Stimulated activated CD8-positive, alpha-beta memory T cell treated with anti-CD3 and anti-CD28 coated beads, Interleukin-15, amount 100 ng/mL, for 4 hours (primary cell): ENCODE results near the gene TRABD2B.
"Not testable (repeated sequence)": the region's sequence is repeated elsewhere in the genome, so short reads cannot be mapped to it uniquely, and the experiment has no call there.

ENCODE experiments used
- DNase-seq, 2 donors: peaks; one replicate each; pipeline ENCODE4 v3.0.0-alpha.2; 2020; ENCODE audit warnings: low read depth in 2 of 2

TRABD2B gene

GRCh38 chr1:47967864-47968555 is 29.2 kb downstream of the TRABD2B start:
- no peak for DNase-seq

GRCh38 chr1:47965816-47966215 is 31.4 kb downstream of the TRABD2B start:
- no peak for DNase-seq

GRCh38 chr1:47964636-47965035 is 32.5 kb downstream of the TRABD2B start:
- no peak for DNase-seq

GRCh38 chr1:47963568-47964358 is 33.4 kb downstream of the TRABD2B start:
- DNase-seq = no peak

GRCh38 chr1:47962750-47963492 is 34.3 kb downstream of the TRABD2B start:
- no peak for DNase-seq

GRCh38 chr1:47961835-47962234 is 35.4 kb downstream of the TRABD2B start:
- DNase-seq = not testable (repeated sequence)

GRCh38 chr1:47956491-47956890 is 40.7 kb downstream of the TRABD2B start:
- DNase-seq = not testable (repeated sequence)

GRCh38 chr1:47953661-47954060 is 43.5 kb downstream of the TRABD2B start:
- DNase-seq = no peak

- no peak for DNase-seq
Measured at GRCh38 chr1:47951545-47952235, 45.5 kb downstream of the TRABD2B start.

- DNase-seq = no peak
Measured at GRCh38 chr1:47951026-47951425, 46.2 kb downstream of the TRABD2B start.

- no peak for DNase-seq
Measured at GRCh38 chr1:47950471-47950870, 46.7 kb downstream of the TRABD2B start.

- no peak for DNase-seq
Measured at GRCh38 chr1:47948126-47948525, 49.1 kb downstream of the TRABD2B start.

GRCh38 chr1:47947531-47947930 is 49.7 kb downstream of the TRABD2B start:
- no peak for DNase-seq

- no peak for DNase-seq
Measured at GRCh38 chr1:47944561-47944960, 52.6 kb downstream of the TRABD2B start.

- DNase-seq = no peak
Measured at GRCh38 chr1:47942240-47942629, 55.0 kb downstream of the TRABD2B start.

- DNase-seq = no peak
Measured at GRCh38 chr1:47941609-47942239, 55.5 kb downstream of the TRABD2B start.

- no peak for DNase-seq
Measured at GRCh38 chr1:47940779-47941178, 56.4 kb downstream of the TRABD2B start.

GRCh38 chr1:47940326-47940725 is 56.9 kb downstream of the TRABD2B start:
- no peak for DNase-seq

GRCh38 chr1:47938520-47938919 is 58.7 kb downstream of the TRABD2B start:
- DNase-seq = no peak

GRCh38 chr1:47937586-47938254 is 59.5 kb downstream of the TRABD2B start:
- no peak for DNase-seq
